ENCODE measurements around the gene NDUFS8.
A peak's percentile ranks its signal among the peaks of the same experiment; 100 is the strongest.

The NDUFS8 gene

GRCh38 chr11:68031144-68031464 is 623 bp downstream of the NDUFS8 start:
- H3K9ac ChIP-seq = peak overlapping the region; percentile 69; the same call in 1 of the 2 replicates
- H3K4me1 ChIP-seq (ENCODE audit: low read depth, poor library complexity, severe bottlenecking) = peaks cover 10% of the 10 kb centered on the region
- H3K4me2 ChIP-seq = peak overlapping the region; percentile 66
- no peaks in the 10 kb centered on the region for H3K36me3 ChIP-seq (ENCODE audit: insufficient read depth)
- H3K27ac ChIP-seq = peak overlapping the region; percentile 47
- no peaks in the 10 kb centered on the region for H3K27me3 ChIP-seq (ENCODE audit: insufficient read depth, low read depth)
- 0 out of 2 replicates have a peak overlapping the region, but pooled peaks have one; percentile 47 for H2AFZ ChIP-seq (ENCODE audit: low read depth)
- no peaks in the 10 kb centered on the region for H4K20me1 ChIP-seq (ENCODE audit: insufficient read depth)
- peaks cover 14% of the 10 kb centered on the region; the same call in 1 of the 2 replicates for H3K79me2 ChIP-seq (ENCODE audit: insufficient read depth, low read depth)
- TF ChIP-seq, protein P1, sequence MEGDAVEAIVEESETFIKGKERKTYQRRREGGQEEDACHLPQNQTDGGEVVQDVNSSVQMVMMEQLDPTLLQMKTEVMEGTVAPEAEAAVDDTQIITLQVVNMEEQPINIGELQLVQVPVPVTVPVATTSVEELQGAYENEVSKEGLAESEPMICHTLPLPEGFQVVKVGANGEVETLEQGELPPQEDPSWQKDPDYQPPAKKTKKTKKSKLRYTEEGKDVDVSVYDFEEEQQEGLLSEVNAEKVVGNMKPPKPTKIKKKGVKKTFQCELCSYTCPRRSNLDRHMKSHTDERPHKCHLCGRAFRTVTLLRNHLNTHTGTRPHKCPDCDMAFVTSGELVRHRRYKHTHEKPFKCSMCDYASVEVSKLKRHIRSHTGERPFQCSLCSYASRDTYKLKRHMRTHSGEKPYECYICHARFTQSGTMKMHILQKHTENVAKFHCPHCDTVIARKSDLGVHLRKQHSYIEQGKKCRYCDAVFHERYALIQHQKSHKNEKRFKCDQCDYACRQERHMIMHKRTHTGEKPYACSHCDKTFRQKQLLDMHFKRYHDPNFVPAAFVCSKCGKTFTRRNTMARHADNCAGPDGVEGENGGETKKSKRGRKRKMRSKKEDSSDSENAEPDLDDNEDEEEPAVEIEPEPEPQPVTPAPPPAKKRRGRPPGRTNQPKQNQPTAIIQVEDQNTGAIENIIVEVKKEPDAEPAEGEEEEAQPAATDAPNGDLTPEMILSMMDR (conservative IDR thresholded peaks at IDR 0.05; ENCODE audit: low read depth, low read length) = no peak
- H3K4me3 ChIP-seq (IDR thresholded peaks at IDR 0.05; ENCODE audit: insufficient read depth, low read depth, low read length) = no peak overlapping the region

DNA sequence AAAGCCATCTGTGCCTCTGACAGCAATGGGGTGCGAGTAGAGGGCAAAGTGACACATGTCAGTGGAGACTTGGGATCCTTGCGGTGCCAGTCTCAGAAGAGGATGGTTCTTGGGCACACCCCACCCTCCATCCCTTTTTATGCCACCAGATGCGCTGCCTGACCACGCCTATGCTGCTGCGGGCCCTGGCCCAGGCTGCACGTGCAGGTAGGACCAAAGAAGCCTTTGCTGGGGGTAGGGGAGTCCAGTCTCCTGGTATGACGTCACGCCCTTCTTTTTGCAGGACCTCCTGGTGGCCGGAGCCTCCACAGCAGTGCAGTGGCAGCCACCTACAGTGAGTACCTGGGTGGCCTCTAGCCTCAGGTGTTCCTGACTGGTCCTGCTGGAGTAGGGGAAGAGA is 1.5 kb downstream of the NDUFS8 start:
- Histone ChIP-seq H3K27me3 (ENCODE audit: insufficient read depth, low read depth) (no peaks in the 10 kb centered on the region), H3K79me2 (ENCODE audit: insufficient read depth, low read depth) (peaks cover 14% of the 10 kb centered on the region; the same call in 1 of the 2 replicates), H3K9ac (no peak overlapping the region), H3K4me2 (peak overlapping the region; percentile 66), H3K36me3 (ENCODE audit: insufficient read depth) (no peaks in the 10 kb centered on the region), H3K27ac (no peak overlapping the region), H2AFZ (ENCODE audit: low read depth) (no peak overlapping the region), H3K4me3 (IDR thresholded peaks at IDR 0.05; ENCODE audit: insufficient read depth, low read depth, low read length) (no peak overlapping the region), H3K4me1 (ENCODE audit: low read depth, poor library complexity, severe bottlenecking) (peaks cover 10% of the 10 kb centered on the region), H4K20me1 (ENCODE audit: insufficient read depth) (no peaks in the 10 kb centered on the region)
- TF ChIP-seq, protein P1 (conservative IDR thresholded peaks at IDR 0.05; ENCODE audit: low read depth, low read length) = no peak

GRCh38 chr11:68032997-68033707 is 2.7 kb downstream of the NDUFS8 start:
- peaks cover 18% of the 10 kb centered on the region for H3K4me1 ChIP-seq (ENCODE audit: low read depth, poor library complexity, severe bottlenecking)
- no peaks in the 10 kb centered on the region for H4K20me1 ChIP-seq (ENCODE audit: insufficient read depth)
- H2AFZ ChIP-seq (ENCODE audit: low read depth) = no peak overlapping the region
- peaks cover 14% of the 10 kb centered on the region; the same call in 1 of the 2 replicates for H3K79me2 ChIP-seq (ENCODE audit: insufficient read depth, low read depth)
- H3K4me2 ChIP-seq = no peak overlapping the region
- no peaks in the 10 kb centered on the region for H3K27me3 ChIP-seq (ENCODE audit: insufficient read depth, low read depth)
- no peak overlapping the region for H3K27ac ChIP-seq
- TF ChIP-seq, protein P1 (conservative IDR thresholded peaks at IDR 0.05; ENCODE audit: low read depth, low read length) = no peak
- no peaks in the 10 kb centered on the region for H3K36me3 ChIP-seq (ENCODE audit: insufficient read depth)
- no peak overlapping the region for H3K9ac ChIP-seq
- H3K4me3 ChIP-seq (IDR thresholded peaks at IDR 0.05; ENCODE audit: insufficient read depth, low read depth, low read length) = no peak overlapping the region

GRCh38 chr11:68033708-68034045 is 3.2 kb downstream of the NDUFS8 start:
- H3K9ac ChIP-seq = no peak overlapping the region
- peaks cover 14% of the 10 kb centered on the region; the same call in 1 of the 2 replicates for H3K79me2 ChIP-seq (ENCODE audit: insufficient read depth, low read depth)
- H3K4me2 ChIP-seq = no peak overlapping the region
- H3K36me3 ChIP-seq (ENCODE audit: insufficient read depth) = no peaks in the 10 kb centered on the region
- TF ChIP-seq, protein P1 (conservative IDR thresholded peaks at IDR 0.05; ENCODE audit: low read depth, low read length) = no peak
- H3K27me3 ChIP-seq (ENCODE audit: insufficient read depth, low read depth) = no peaks in the 10 kb centered on the region
- H3K27ac ChIP-seq = no peak overlapping the region
- H2AFZ ChIP-seq (ENCODE audit: low read depth) = no peak overlapping the region
- H4K20me1 ChIP-seq (ENCODE audit: insufficient read depth) = no peaks in the 10 kb centered on the region
- H3K4me3 ChIP-seq (IDR thresholded peaks at IDR 0.05; ENCODE audit: insufficient read depth, low read depth, low read length) = no peak overlapping the region
- H3K4me1 ChIP-seq (ENCODE audit: low read depth, poor library complexity, severe bottlenecking) = peaks cover 24% of the 10 kb centered on the region

All from KMS-11 (cell line).